Neural progenitor cell (in vitro differentiated cells): Measurements from ENCODE around the gene SP6. TPM values are rescaled to one million over a fixed set of nuclear protein-coding genes. Genes with fewer than 3 reads are reported as not detected.
A peak's percentile ranks its signal among the peaks of the same experiment; 100 is the strongest.

ENCODE experiments used
- DNase-seq: peaks from one replicate; pipeline ENCODE4 v3.0.0-alpha.2; 2016; ENCODE audit warnings: low spot score
- H2AFZ ChIP-seq: fragments of 200-600 bp; sonication (generic); replicated peaks from 2 replicates; pipeline ENCODE4 v1.6.1; 2016; ENCODE audit warnings: antibody characterized with exemption
- H3F3A ChIP-seq: fragments of 200-600 bp; sonication (generic); 2 replicates; pipeline ENCODE4 v1.6.1; 2016; ENCODE audit warnings: antibody characterized with exemption, low read depth
- H3K27ac ChIP-seq: fragments of 200-600 bp; sonication (generic); 2 replicates; pipeline ENCODE4 v1.5.1; 2016; ENCODE audit warnings: mild to moderate bottlenecking
- H3K27me3 ChIP-seq: fragments of 200-600 bp; sonication (generic); 2 replicates; pipeline ENCODE4 v1.6.1; 2016; ENCODE audit warnings: mild to moderate bottlenecking, moderate library complexity
- H3K36me3 ChIP-seq: fragments of 200-600 bp; sonication (generic); 2 replicates; pipeline ENCODE4 v1.5.1; 2016
- H3K4me1 ChIP-seq: fragments of 200-600 bp; sonication (generic); 2 replicates; pipeline ENCODE4 v1.6.1; 2016; ENCODE audit warnings: mixed run types
- H3K4me2 ChIP-seq: fragments of 200-600 bp; sonication (generic); 2 replicates; pipeline ENCODE4 v1.6.1; 2016
- H3K4me3 ChIP-seq: fragments of 200-600 bp; sonication (generic); 2 replicates; pipeline ENCODE4 v1.5.1; 2016
- H3K79me2 ChIP-seq: fragments of 200-600 bp; sonication (generic); 2 replicates; pipeline ENCODE4 v1.6.1; 2016; ENCODE audit warnings: low read depth
- H3K9ac ChIP-seq: fragments of 200-600 bp; sonication (generic); 2 replicates; pipeline ENCODE4 v1.6.1; 2016
- H3K9me3 ChIP-seq: fragments of 200-600 bp; sonication (generic); 2 replicates; pipeline ENCODE4 v1.5.1; 2016; ENCODE audit warnings: low read depth
- H4K20me1 ChIP-seq: fragments of 200-600 bp; sonication (generic); 2 replicates; pipeline ENCODE4 v1.6.1; 2016; ENCODE audit warnings: low read depth
- H3K27ac Mint-ChIP-seq: 3 replicates; pipeline ENCODE4 v1.8.0; 2021; ENCODE audit warnings: mixed read lengths
- H3K27me3 Mint-ChIP-seq: 2 replicates; pipeline ENCODE4 v1.8.0; 2022; ENCODE audit warnings: low read depth, mild to moderate bottlenecking, inconsistent platforms, moderate library complexity, mixed read lengths; ENCODE audit not compliant: insufficient read depth
- H3K36me3 Mint-ChIP-seq: 3 replicates; pipeline ENCODE4 v1.8.0; 2021; ENCODE audit warnings: mixed read lengths
- H3K4me1 Mint-ChIP-seq: 3 replicates; pipeline ENCODE4 v1.8.0; 2021; ENCODE audit warnings: mixed read lengths
- H3K4me3 Mint-ChIP-seq: 3 replicates; pipeline ENCODE4 v1.8.0; 2021; ENCODE audit warnings: mild to moderate bottlenecking, moderate library complexity, mixed read lengths
- H3K9me3 Mint-ChIP-seq: 3 replicates; pipeline ENCODE4 v1.8.0; 2020; ENCODE audit warnings: mixed read lengths
- EZH2 ChIP-seq: fragments of 200-600 bp; sonication (generic); IDR thresholded peaks from 2 replicates; pipeline ENCODE4 v1.6.1; 2017; ENCODE audit warnings: antibody characterized with exemption, mild to moderate bottlenecking, moderate library complexity
- EZH2phosphoT487 ChIP-seq: fragments of 200-600 bp; sonication (generic); IDR thresholded peaks from 2 replicates; pipeline ENCODE4 v1.6.1; 2017; ENCODE audit warnings: antibody characterized with exemption
- total RNA-seq: library from RNA; depleted of rRNA; stranded (reverse); fragments of >200 nt; gene quantifications from 2 replicates; pipeline ENCODE4 v1.2.3, GENCODE V29; 2015; ENCODE audit warnings: low replicate concordance
- TF ChIP-seq, protein P1 (sequence below): fragments of 200-600 bp; sonication (generic); IDR thresholded peaks from 2 replicates; pipeline ENCODE4 v1.5.1; 2017; ENCODE audit warnings: antibody characterized with exemption, mild to moderate bottlenecking

SP6 gene
- total RNA-seq, 1 donor from 2014 or later, result 0.04 TPM

DNA sequence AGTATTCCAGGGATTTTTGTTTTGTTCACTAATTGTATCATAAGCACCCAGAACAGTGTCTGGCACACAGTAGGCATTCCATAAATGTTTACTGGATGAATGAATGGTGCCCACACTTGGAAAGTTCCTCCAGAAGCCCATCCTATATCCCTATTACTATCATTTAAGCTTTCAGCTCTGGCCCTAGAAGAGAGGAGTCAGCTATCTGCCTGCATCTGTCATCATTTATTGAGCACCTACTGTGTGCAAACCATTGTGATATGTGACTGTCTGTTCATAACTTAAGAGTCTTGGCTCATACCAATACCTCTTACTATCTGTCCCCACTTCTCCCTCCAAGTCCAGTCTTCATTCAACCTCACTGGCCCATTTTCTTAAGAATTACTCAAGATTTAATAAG is 20.1 kb upstream of the SP6 start:
- peaks cover 42% of the 10 kb centered on the region for H3K27me3 Mint-ChIP-seq

DNA sequence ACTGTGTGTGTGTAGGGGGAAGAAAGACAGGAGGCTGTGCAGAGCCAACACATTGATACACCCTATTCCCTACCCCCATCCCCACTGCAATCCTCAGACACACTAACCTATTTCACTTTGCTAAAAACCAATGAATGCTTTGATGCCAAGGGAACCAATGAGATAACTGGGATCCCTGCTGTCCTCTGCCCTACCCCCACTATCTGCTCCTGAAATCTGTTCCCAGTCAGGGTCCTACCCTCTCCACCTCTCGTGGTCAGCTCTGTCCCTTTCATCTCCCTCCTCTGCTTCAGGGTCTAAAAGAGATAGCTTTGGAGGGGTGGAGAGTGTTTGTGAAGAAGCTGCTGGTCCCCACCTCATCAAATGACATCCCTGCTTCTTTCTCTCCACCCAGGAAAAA is 19.1 kb upstream of the SP6 start:
- Histone ChIP-seq H3K9me3 (no peaks in the 10 kb centered on the region), H3K27me3 (peaks cover 55% of the 10 kb centered on the region), H3K27ac (no peak overlapping the region), H3K4me2 (peak overlapping the region; percentile 57), H3K4me3 (no peak overlapping the region), H2AFZ (no peak overlapping the region), H4K20me1 (no peaks in the 10 kb centered on the region), H3K4me1 (peaks cover 36% of the 10 kb centered on the region), H3F3A (peaks cover 19% of the 10 kb centered on the region), H3K36me3 (no peaks in the 10 kb centered on the region), H3K9ac (no peak overlapping the region), H3K79me2 (no peaks in the 10 kb centered on the region)
- TF ChIP-seq, protein P1, sequence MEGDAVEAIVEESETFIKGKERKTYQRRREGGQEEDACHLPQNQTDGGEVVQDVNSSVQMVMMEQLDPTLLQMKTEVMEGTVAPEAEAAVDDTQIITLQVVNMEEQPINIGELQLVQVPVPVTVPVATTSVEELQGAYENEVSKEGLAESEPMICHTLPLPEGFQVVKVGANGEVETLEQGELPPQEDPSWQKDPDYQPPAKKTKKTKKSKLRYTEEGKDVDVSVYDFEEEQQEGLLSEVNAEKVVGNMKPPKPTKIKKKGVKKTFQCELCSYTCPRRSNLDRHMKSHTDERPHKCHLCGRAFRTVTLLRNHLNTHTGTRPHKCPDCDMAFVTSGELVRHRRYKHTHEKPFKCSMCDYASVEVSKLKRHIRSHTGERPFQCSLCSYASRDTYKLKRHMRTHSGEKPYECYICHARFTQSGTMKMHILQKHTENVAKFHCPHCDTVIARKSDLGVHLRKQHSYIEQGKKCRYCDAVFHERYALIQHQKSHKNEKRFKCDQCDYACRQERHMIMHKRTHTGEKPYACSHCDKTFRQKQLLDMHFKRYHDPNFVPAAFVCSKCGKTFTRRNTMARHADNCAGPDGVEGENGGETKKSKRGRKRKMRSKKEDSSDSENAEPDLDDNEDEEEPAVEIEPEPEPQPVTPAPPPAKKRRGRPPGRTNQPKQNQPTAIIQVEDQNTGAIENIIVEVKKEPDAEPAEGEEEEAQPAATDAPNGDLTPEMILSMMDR, result no peak
- TF ChIP-seq EZH2 (no peak), EZH2phosphoT487 (no peak)
- peaks cover 38% of the 10 kb centered on the region for H3K27me3 Mint-ChIP-seq
- H3K27ac Mint-ChIP-seq, result no peak overlapping the region
- DNase-seq, result no peak
- H3K4me3 Mint-ChIP-seq, result peak overlapping the region; percentile 53
- H3K9me3 Mint-ChIP-seq, result no peaks in the 10 kb centered on the region
- H3K4me1 Mint-ChIP-seq, result peaks cover 23% of the 10 kb centered on the region
- no peaks in the 10 kb centered on the region for H3K36me3 Mint-ChIP-seq

More for the DNA sequence above, 20.1 kb upstream of the SP6 start:
- Mint-ChIP-seq H3K27ac (no peak overlapping the region), H3K4me1 (peaks cover 23% of the 10 kb centered on the region), H3K36me3 (no peaks in the 10 kb centered on the region), H3K4me3 (peak overlapping the region; percentile 11), H3K9me3 (no peaks in the 10 kb centered on the region)
- TF ChIP-seq EZH2phosphoT487 (no peak), EZH2 (no peak)
- TF ChIP-seq, protein P1, result no peak
- Histone ChIP-seq H3K4me2 (no peak overlapping the region), H3K4me3 (no peak overlapping the region), H2AFZ (no peak overlapping the region), H3K9me3 (no peaks in the 10 kb centered on the region), H3F3A (peaks cover 19% of the 10 kb centered on the region), H3K4me1 (peaks cover 40% of the 10 kb centered on the region), H3K27ac (no peak overlapping the region), H3K36me3 (no peaks in the 10 kb centered on the region), H3K9ac (no peak overlapping the region), H3K27me3 (peaks cover 50% of the 10 kb centered on the region), H3K79me2 (no peaks in the 10 kb centered on the region), H4K20me1 (no peaks in the 10 kb centered on the region)
- no peak for DNase-seq

DNA sequence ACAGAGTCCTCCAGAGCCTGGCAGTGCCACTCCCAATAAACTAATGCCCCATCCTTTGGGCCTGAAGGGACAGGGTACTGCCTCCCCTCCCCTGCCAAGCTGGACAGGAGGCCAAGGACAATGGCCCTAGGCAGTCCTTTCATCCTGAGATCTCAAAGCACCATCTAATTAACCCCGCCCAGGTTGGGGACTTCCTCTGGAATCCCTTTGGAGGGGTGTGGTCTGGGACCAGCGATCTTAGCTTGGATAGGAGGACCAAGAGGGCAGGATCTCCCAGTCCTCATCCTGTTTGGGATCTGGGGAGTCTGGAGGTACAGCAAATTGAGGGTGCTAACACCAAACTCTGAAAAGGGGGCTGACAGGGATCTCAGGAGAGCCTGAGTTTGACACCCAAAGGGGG is 18.2 kb upstream of the SP6 start:
- no peak for DNase-seq
- H3K4me1 ChIP-seq, result peaks cover 32% of the 10 kb centered on the region

More for the DNA sequence above, 18.2 kb upstream of the SP6 start:
- no peaks in the 10 kb centered on the region for H3K36me3 Mint-ChIP-seq
- no peak overlapping the region for H3K4me3 Mint-ChIP-seq
- TF ChIP-seq EZH2 (no peak), EZH2phosphoT487 (no peak)
- TF ChIP-seq, protein P1, result no peak
- H3K4me1 Mint-ChIP-seq, result peaks cover 19% of the 10 kb centered on the region
- no peak overlapping the region for H3K27ac Mint-ChIP-seq
- no peaks in the 10 kb centered on the region for H3K9me3 ChIP-seq
- no peak overlapping the region for H2AFZ ChIP-seq
- H3K4me2 ChIP-seq, result no peak overlapping the region
- H3K4me3 ChIP-seq, result no peak overlapping the region
- H3F3A ChIP-seq, result peaks cover 19% of the 10 kb centered on the region
- H3K27me3 Mint-ChIP-seq, result peaks cover 42% of the 10 kb centered on the region
- H4K20me1 ChIP-seq, result no peaks in the 10 kb centered on the region
- H3K79me2 ChIP-seq, result no peaks in the 10 kb centered on the region
- H3K36me3 ChIP-seq, result no peaks in the 10 kb centered on the region
- H3K9ac ChIP-seq, result no peak overlapping the region
- H3K27me3 ChIP-seq, result peaks cover 55% of the 10 kb centered on the region
- no peaks in the 10 kb centered on the region for H3K9me3 Mint-ChIP-seq
- H3K27ac ChIP-seq, result no peak overlapping the region
